Stimulated activated naive B cell treated with anti-CD40 and anti-IgM and Interleukin-4, amounts not matched to agents 10 μg/mL and 1 μg/mL and 100 μg/mL, for 72 hours (primary cell): ENCODE data around the gene GGTA1.
"Not testable (repeated sequence)": the region's sequence is repeated elsewhere in the genome, so short reads cannot be mapped to it uniquely, and the experiment has no call there.

Experiments used
- ATAC-seq, 2 donors: fragments of 150-1000 bp; cut with Tn5 transposase; replicated peaks; 2 replicates each; pipeline ENCODE4 v1.10.0; 2021; ENCODE audit warnings: moderate library complexity in 1 of 2
- DNase-seq: peaks from one replicate; pipeline ENCODE4 v3.0.0; 2021
- H3K27ac Mint-ChIP-seq: one replicate; pipeline ENCODE4 v1.8.0; 2022; ENCODE audit warnings: mild to moderate bottlenecking, mixed read lengths
- H3K27me3 Mint-ChIP-seq, 2 donors: one replicate each; pipeline ENCODE4 v1.8.0; 2022; ENCODE audit warnings: mixed read lengths in 2 of 2
- H3K36me3 Mint-ChIP-seq, 2 donors: one replicate each; pipeline ENCODE4 v1.8.0; 2022; ENCODE audit warnings: mixed read lengths in 2 of 2, mild to moderate bottlenecking in 1 of 2
- H3K4me1 Mint-ChIP-seq, 2 donors: one replicate each; pipeline ENCODE4 v1.8.0; 2022; ENCODE audit warnings: mixed read lengths in 2 of 2, mild to moderate bottlenecking in 1 of 2
- H3K4me3 Mint-ChIP-seq, 2 donors: one replicate each; pipeline ENCODE4 v1.8.0; 2022; ENCODE audit warnings: mild to moderate bottlenecking in 2 of 2, mixed read lengths in 2 of 2, moderate library complexity in 1 of 2
- H3K9me3 Mint-ChIP-seq, 2 donors: one replicate each; pipeline ENCODE4 v1.8.0; 2022; ENCODE audit warnings: mixed read lengths in 2 of 2, mild to moderate bottlenecking in 1 of 2

GGTA1 gene

GRCh38 chr9:121439016-121439415, 60.6 kb downstream of the GGTA1 start:
- H3K9me3 Mint-ChIP-seq: no peaks in the 10 kb centered on the region
- no peak for DNase-seq
- no peak overlapping the region for H3K4me3 Mint-ChIP-seq
- no peak for ATAC-seq
- H3K4me1 Mint-ChIP-seq: no peaks in the 10 kb centered on the region
- peaks cover 10 to 56% of the 10 kb centered on the region in 2 donors for H3K27me3 Mint-ChIP-seq
- H3K27ac Mint-ChIP-seq: no peak overlapping the region
- H3K36me3 Mint-ChIP-seq: no peaks in the 10 kb centered on the region

GRCh38 chr9:121437891-121438290, 61.8 kb downstream of the GGTA1 start:
- no peak for DNase-seq
- H3K4me1 Mint-ChIP-seq: no peaks in the 10 kb centered on the region

GRCh38 chr9:121437046-121437445, 62.6 kb downstream of the GGTA1 start:
- H3K27ac Mint-ChIP-seq, H3K4me1 Mint-ChIP-seq: not testable (repeated sequence)
- peaks cover 12 to 46% of the 10 kb centered on the region in 2 donors for H3K27me3 Mint-ChIP-seq

More at GRCh38 chr9:121437891-121438290, 61.8 kb downstream of the GGTA1 start:
- H3K9me3 Mint-ChIP-seq: no peaks in the 10 kb centered on the region
- H3K27me3 Mint-ChIP-seq: peaks cover 12 to 54% of the 10 kb centered on the region in 2 donors
- no peak overlapping the region for H3K4me3 Mint-ChIP-seq
- no peak overlapping the region for H3K27ac Mint-ChIP-seq
- ATAC-seq: no peak
- no peaks in the 10 kb centered on the region for H3K36me3 Mint-ChIP-seq

GRCh38 chr9:121434969-121435368, 64.7 kb downstream of the GGTA1 start:
- H3K27ac Mint-ChIP-seq: no peak overlapping the region
- ATAC-seq (no peak), DNase-seq (no peak)
- peaks cover 12 to 27% of the 10 kb centered on the region in 2 donors for H3K27me3 Mint-ChIP-seq
- H3K4me3 Mint-ChIP-seq: no peak overlapping the region
- no peaks in the 10 kb centered on the region for H3K4me1 Mint-ChIP-seq
- no peaks in the 10 kb centered on the region for H3K9me3 Mint-ChIP-seq
- H3K36me3 Mint-ChIP-seq: no peaks in the 10 kb centered on the region

More at GRCh38 chr9:121437046-121437445, 62.6 kb downstream of the GGTA1 start:
- not testable (repeated sequence) for ATAC-seq, H3K36me3 Mint-ChIP-seq, DNase-seq, H3K4me3 Mint-ChIP-seq, H3K9me3 Mint-ChIP-seq

GRCh38 chr9:121427899-121428298, 71.7 kb downstream of the GGTA1 start:
- no peak for DNase-seq
- no peaks in the 10 kb centered on the region for H3K4me1 Mint-ChIP-seq
- peaks cover 6 to 10% of the 10 kb centered on the region in 2 donors for H3K36me3 Mint-ChIP-seq
- peaks cover 3 to 10% of the 10 kb centered on the region in 2 donors for H3K27me3 Mint-ChIP-seq
- no peak overlapping the region for H3K4me3 Mint-ChIP-seq
- peaks cover 3 to 7% of the 10 kb centered on the region in 2 donors for H3K9me3 Mint-ChIP-seq
- H3K27ac Mint-ChIP-seq: no peak overlapping the region
- ATAC-seq: no peak

GRCh38 chr9:121424024-121424432, 75.6 kb downstream of the GGTA1 start:
- peaks cover 8 to 24% of the 10 kb centered on the region in 2 donors for H3K27me3 Mint-ChIP-seq
- ATAC-seq (no peak), DNase-seq (no peak)
- peaks cover 3 to 8% of the 10 kb centered on the region in 2 donors for H3K9me3 Mint-ChIP-seq
- H3K27ac Mint-ChIP-seq: no peak overlapping the region
- H3K36me3 Mint-ChIP-seq: peaks cover 9 to 25% of the 10 kb centered on the region in 2 donors
- no peaks in the 10 kb centered on the region for H3K4me1 Mint-ChIP-seq
- no peak overlapping the region for H3K4me3 Mint-ChIP-seq

GRCh38 chr9:121411993-121412392, 87.7 kb downstream of the GGTA1 start:
- ATAC-seq (no peak), DNase-seq (no peak)
- Mint-ChIP-seq H3K4me3 (no peak overlapping the region), H3K27me3 (no peaks in the 10 kb centered on the region), H3K27ac (no peak overlapping the region), H3K9me3 (no peaks in the 10 kb centered on the region), H3K4me1 (no peaks in the 10 kb centered on the region), H3K36me3 (no peaks in the 10 kb centered on the region)

GRCh38 chr9:121405899-121406298, 93.7 kb downstream of the GGTA1 start:
- Mint-ChIP-seq H3K27ac (no peak overlapping the region), H3K9me3 (peaks cover 0 to 2% of the 10 kb centered on the region in 2 donors), H3K4me3 (no peak overlapping the region), H3K4me1 (no peaks in the 10 kb centered on the region), H3K36me3 (no peaks in the 10 kb centered on the region), H3K27me3 (no peaks in the 10 kb centered on the region)
- DNase-seq: no peak
- no peak for ATAC-seq
